ENCODE measurements around the gene MGAT5B.

MGAT5B gene

GRCh38 chr17:76868176-76868668 is at the start of gene MGAT5B:
MGAT5B (plus strand) TSS chr17:76868404; CDS start chr17:76869030, 626 bp downstream.
- H3K9me3 Mint-ChIP-seq = no peaks in the 10 kb centered on the region
- peaks cover 60% of the 10 kb centered on the region for H3K27me3 Mint-ChIP-seq
- H3K27ac Mint-ChIP-seq = no peak within 1 kb of the TSS

GRCh38 chr17:76820039-76820438 is 48.2 kb upstream of the MGAT5B start:
- intact Hi-C loops (cut with micrococcal nuclease) = no loop called here
- Mint-ChIP-seq H3K36me3 (ENCODE audit: low read depth) (no peaks in the 10 kb centered on the region), H3K27me3 (peaks cover 19% of the 10 kb centered on the region), H3K4me3 (no peak overlapping the region), H3K9me3 (no peaks in the 10 kb centered on the region), H3K4me1 (ENCODE audit: low read depth) (peaks cover 5% of the 10 kb centered on the region), H3K27ac (no peak overlapping the region)

More at GRCh38 chr17:76868176-76868668, at the start of gene MGAT5B:
- H3K36me3 Mint-ChIP-seq (ENCODE audit: low read depth) = no peaks in the 10 kb centered on the region
- H3K4me1 Mint-ChIP-seq (ENCODE audit: low read depth) = peaks cover 15% of the 10 kb centered on the region
- H3K4me3 Mint-ChIP-seq = peak within 1 kb of the TSS; percentile 18
- intact Hi-C loops (cut with micrococcal nuclease) = loop anchor here (5.0 kb wide), 1 partner anchor 189 kb away; no protein-coding TSS in a partner anchor

- H3K9me3 Mint-ChIP-seq = no peaks in the 10 kb centered on the region
- H3K27ac Mint-ChIP-seq = no peak overlapping the region
- no peak overlapping the region for H3K4me3 Mint-ChIP-seq
- peaks cover 5% of the 10 kb centered on the region for H3K4me1 Mint-ChIP-seq (ENCODE audit: low read depth)
- no peaks in the 10 kb centered on the region for H3K36me3 Mint-ChIP-seq (ENCODE audit: low read depth)
- peaks cover 17% of the 10 kb centered on the region for H3K27me3 Mint-ChIP-seq
- intact Hi-C loops (cut with micrococcal nuclease) = no loop called here
These were observed 47.6 kb upstream of the MGAT5B start for GRCh38 chr17:76820561-76820960.

GRCh38 chr17:76822184-76822778 is 45.9 kb upstream of the MGAT5B start:
- peaks cover 5% of the 10 kb centered on the region for H3K4me1 Mint-ChIP-seq (ENCODE audit: low read depth)
- H3K27ac Mint-ChIP-seq = no peak overlapping the region
- no peaks in the 10 kb centered on the region for H3K36me3 Mint-ChIP-seq (ENCODE audit: low read depth)
- peaks cover 11% of the 10 kb centered on the region for H3K27me3 Mint-ChIP-seq
- intact Hi-C loops (cut with micrococcal nuclease) = no loop called here
- no peak overlapping the region for H3K4me3 Mint-ChIP-seq
- H3K9me3 Mint-ChIP-seq = no peaks in the 10 kb centered on the region

GRCh38 chr17:76824093-76824492 is 44.1 kb upstream of the MGAT5B start:
- H3K9me3 Mint-ChIP-seq = no peaks in the 10 kb centered on the region
- H3K27ac Mint-ChIP-seq = no peak overlapping the region
- peaks cover 5% of the 10 kb centered on the region for H3K4me1 Mint-ChIP-seq (ENCODE audit: low read depth)
- intact Hi-C loops (cut with micrococcal nuclease) = no loop called here
- peaks cover 16% of the 10 kb centered on the region for H3K27me3 Mint-ChIP-seq
- no peak overlapping the region for H3K4me3 Mint-ChIP-seq
- H3K36me3 Mint-ChIP-seq (ENCODE audit: low read depth) = no peaks in the 10 kb centered on the region

GRCh38 chr17:76826330-76827068 is 41.7 kb upstream of the MGAT5B start:
- Mint-ChIP-seq H3K27me3 (peaks cover 7% of the 10 kb centered on the region), H3K4me1 (ENCODE audit: low read depth) (no peaks in the 10 kb centered on the region), H3K9me3 (no peaks in the 10 kb centered on the region), H3K36me3 (ENCODE audit: low read depth) (no peaks in the 10 kb centered on the region), H3K27ac (no peak overlapping the region), H3K4me3 (no peak overlapping the region)
- intact Hi-C loops (cut with micrococcal nuclease) = no loop called here

GRCh38 chr17:76827736-76828135 is 40.5 kb upstream of the MGAT5B start:
- Mint-ChIP-seq H3K27ac (no peak overlapping the region), H3K27me3 (peaks cover 7% of the 10 kb centered on the region)

GRCh38 chr17:76830987-76831715 is 37.1 kb upstream of the MGAT5B start:
- H3K36me3 Mint-ChIP-seq (ENCODE audit: low read depth) = no peaks in the 10 kb centered on the region
- no peaks in the 10 kb centered on the region for H3K9me3 Mint-ChIP-seq
- peaks cover 9% of the 10 kb centered on the region for H3K27me3 Mint-ChIP-seq
- intact Hi-C loops (cut with micrococcal nuclease) = no loop called here
- H3K4me1 Mint-ChIP-seq (ENCODE audit: low read depth) = no peaks in the 10 kb centered on the region
- H3K4me3 Mint-ChIP-seq = no peak overlapping the region
- H3K27ac Mint-ChIP-seq = no peak overlapping the region

More at GRCh38 chr17:76827736-76828135, 40.5 kb upstream of the MGAT5B start:
- Mint-ChIP-seq H3K9me3 (no peaks in the 10 kb centered on the region), H3K36me3 (ENCODE audit: low read depth) (no peaks in the 10 kb centered on the region), H3K4me1 (ENCODE audit: low read depth) (no peaks in the 10 kb centered on the region), H3K4me3 (no peak overlapping the region)
- intact Hi-C loops (cut with micrococcal nuclease) = no loop called here

GRCh38 chr17:76833034-76833644 is 35.1 kb upstream of the MGAT5B start:
- Mint-ChIP-seq H3K27me3 (peaks cover 9% of the 10 kb centered on the region), H3K9me3 (no peaks in the 10 kb centered on the region), H3K27ac (no peak overlapping the region), H3K36me3 (ENCODE audit: low read depth) (no peaks in the 10 kb centered on the region), H3K4me1 (ENCODE audit: low read depth) (no peaks in the 10 kb centered on the region), H3K4me3 (no peak overlapping the region)
- intact Hi-C loops (cut with micrococcal nuclease) = no loop called here

- no peaks in the 10 kb centered on the region for H3K36me3 Mint-ChIP-seq (ENCODE audit: low read depth)
- H3K4me1 Mint-ChIP-seq (ENCODE audit: low read depth) = no peaks in the 10 kb centered on the region
- intact Hi-C loops (cut with micrococcal nuclease) = no loop called here
- H3K27ac Mint-ChIP-seq = no peak overlapping the region
- H3K27me3 Mint-ChIP-seq = peaks cover 7% of the 10 kb centered on the region
- H3K9me3 Mint-ChIP-seq = no peaks in the 10 kb centered on the region
- no peak overlapping the region for H3K4me3 Mint-ChIP-seq
These were observed 34.5 kb upstream of the MGAT5B start for GRCh38 chr17:76833747-76834146.

GRCh38 chr17:76834870-76835269 is 33.3 kb upstream of the MGAT5B start:
- peaks cover 7% of the 10 kb centered on the region for H3K27me3 Mint-ChIP-seq
- no peak overlapping the region for H3K4me3 Mint-ChIP-seq
- H3K9me3 Mint-ChIP-seq = no peaks in the 10 kb centered on the region

GRCh38 chr17:76840443-76840767 is 27.8 kb upstream of the MGAT5B start:
- Mint-ChIP-seq H3K27me3 (peaks cover 41% of the 10 kb centered on the region), H3K36me3 (ENCODE audit: low read depth) (no peaks in the 10 kb centered on the region), H3K9me3 (no peaks in the 10 kb centered on the region), H3K4me3 (no peak overlapping the region), H3K27ac (no peak overlapping the region), H3K4me1 (ENCODE audit: low read depth) (peaks cover 15% of the 10 kb centered on the region)
- intact Hi-C loops (cut with micrococcal nuclease) = no loop called here

More at GRCh38 chr17:76834870-76835269, 33.3 kb upstream of the MGAT5B start:
- Mint-ChIP-seq H3K4me1 (ENCODE audit: low read depth) (peaks cover 3% of the 10 kb centered on the region), H3K36me3 (ENCODE audit: low read depth) (no peaks in the 10 kb centered on the region), H3K27ac (no peak overlapping the region)
- intact Hi-C loops (cut with micrococcal nuclease) = no loop called here

GRCh38 chr17:76840884-76841775 is 27.1 kb upstream of the MGAT5B start:
- no peak overlapping the region for H3K4me3 Mint-ChIP-seq
- peaks cover 41% of the 10 kb centered on the region for H3K27me3 Mint-ChIP-seq
- no peaks in the 10 kb centered on the region for H3K9me3 Mint-ChIP-seq
- H3K27ac Mint-ChIP-seq = no peak overlapping the region
- no peaks in the 10 kb centered on the region for H3K36me3 Mint-ChIP-seq (ENCODE audit: low read depth)
- peaks cover 15% of the 10 kb centered on the region for H3K4me1 Mint-ChIP-seq (ENCODE audit: low read depth)
- intact Hi-C loops (cut with micrococcal nuclease) = no loop called here
